GM19043 (cell line): ENCODE measurements around the gene ZKSCAN2.
A peak's percentile ranks its signal among the peaks of the same experiment; 100 is the strongest.

Experiments used
- ATAC-seq: cut with Tn5 transposase; IDR thresholded peaks from one replicate; pipeline ENCODE4 v1.9.1; 2021; ENCODE audit warnings: low read depth; ENCODE audit not compliant: unreplicated experiment

Gene ZKSCAN2

GRCh38 chr16:25257470-25257955, at the start of gene ZKSCAN2:
Gene ZKSCAN2, minus strand, starts transcription at chr16:25257845. Its CDS starts 718 bp downstream, at chr16:25257127.
- peak; percentile 82 for ATAC-seq

- no peak for ATAC-seq
Measured at GRCh38 chr16:25299792-25300590, 42.3 kb upstream of the ZKSCAN2 start.

GRCh38 chr16:25298165-25298872, 40.7 kb upstream of the ZKSCAN2 start:
- no peak for ATAC-seq

- ATAC-seq: no peak
Measured at GRCh38 chr16:25297151-25297787, 39.6 kb upstream of the ZKSCAN2 start.

GRCh38 chr16:25291580-25291979, 33.9 kb upstream of the ZKSCAN2 start:
- ATAC-seq: no peak

- no peak for ATAC-seq
Measured at GRCh38 chr16:25289466-25289865, 31.8 kb upstream of the ZKSCAN2 start.

GRCh38 chr16:25279491-25279890, 21.8 kb upstream of the ZKSCAN2 start:
- no peak for ATAC-seq

- ATAC-seq: no peak
Measured at GRCh38 chr16:25271421-25271820, 13.8 kb upstream of the ZKSCAN2 start.

- ATAC-seq: no peak
Measured at GRCh38 chr16:25270577-25270976, 12.9 kb upstream of the ZKSCAN2 start.

GRCh38 chr16:25269879-25270278, 12.2 kb upstream of the ZKSCAN2 start:
- no peak for ATAC-seq

- no peak for ATAC-seq
Measured at GRCh38 chr16:25265968-25266367, 8.3 kb upstream of the ZKSCAN2 start.

- ATAC-seq: no peak
Measured at GRCh38 chr16:25264597-25264996, 7.0 kb upstream of the ZKSCAN2 start.

- ATAC-seq: no peak
Measured at GRCh38 chr16:25260416-25260815, 2.8 kb upstream of the ZKSCAN2 start.

GRCh38 chr16:25258861-25259179, 1.2 kb upstream of the ZKSCAN2 start:
- ATAC-seq: no peak

GRCh38 chr16:25257956-25258860, 563 bp upstream of the ZKSCAN2 start:
- ATAC-seq: peak; percentile 35

- peak; percentile 7 for ATAC-seq
Measured at GRCh38 chr16:25256695-25257469, 763 bp downstream of the ZKSCAN2 start.

- no peak for ATAC-seq
Measured at GRCh38 chr16:25253322-25253721, 4.3 kb downstream of the ZKSCAN2 start.

GRCh38 chr16:25250467-25250866, 7.2 kb downstream of the ZKSCAN2 start:
- no peak for ATAC-seq

GRCh38 chr16:25235991-25236390, 21.7 kb downstream of the ZKSCAN2 start:
- no peak for ATAC-seq

GRCh38 chr16:25228372-25228771, 29.3 kb downstream of the ZKSCAN2 start:
- ATAC-seq: no peak
